ENCODE results near the gene WNT3A.

The WNT3A gene

GRCh38 chr1:228059634-228060457 lies 53.0 kb downstream of the WNT3A start:
- H3K4me3 ChIP-seq (ENCODE audit: low read length), result no peak overlapping the region

DNA sequence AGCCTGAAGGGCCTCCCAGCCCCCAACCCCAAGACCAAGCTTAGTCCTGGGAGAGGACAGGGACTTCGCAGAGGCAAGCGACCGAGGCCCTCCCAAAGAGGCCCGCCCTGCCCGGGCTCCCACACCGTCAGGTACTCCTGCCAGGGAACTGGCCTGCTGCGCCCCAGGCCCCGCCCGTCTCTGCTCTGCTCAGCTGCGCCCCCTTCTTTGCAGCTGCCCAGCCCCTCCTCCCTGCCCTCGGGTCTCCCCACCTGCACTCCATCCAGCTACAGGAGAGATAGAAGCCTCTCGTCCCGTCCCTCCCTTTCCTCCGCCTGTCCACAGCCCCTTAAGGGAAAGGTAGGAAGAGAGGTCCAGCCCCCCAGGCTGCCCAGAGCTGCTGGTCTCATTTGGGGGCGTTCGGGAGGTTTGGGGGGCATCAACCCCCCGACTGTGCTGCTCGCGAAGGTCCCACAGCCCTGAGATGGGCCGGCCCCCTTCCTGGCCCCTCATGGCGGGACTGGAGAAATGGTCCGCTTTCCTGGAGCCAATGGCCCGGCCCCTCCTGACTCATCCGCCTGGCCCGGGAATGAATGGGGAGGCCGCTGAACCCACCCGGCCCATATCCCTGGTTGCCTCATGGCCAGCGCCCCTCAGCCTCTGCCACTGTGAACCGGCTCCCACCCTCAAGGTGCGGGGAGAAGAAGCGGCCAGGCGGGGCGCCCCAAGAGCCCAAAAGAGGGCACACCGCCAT lies 53.8 kb downstream of the WNT3A start:
- no peak for TF ChIP-seq ZNF274 (IDR thresholded peaks at IDR 0.05; ENCODE audit: low read depth, low read length)
- H3K4me3 ChIP-seq (ENCODE audit: low read length), result no peak overlapping the region

More at GRCh38 chr1:228059634-228060457, 53.0 kb downstream of the WNT3A start:
- TF ChIP-seq ZNF274 (IDR thresholded peaks at IDR 0.05; ENCODE audit: low read depth, low read length), result no peak

DNA sequence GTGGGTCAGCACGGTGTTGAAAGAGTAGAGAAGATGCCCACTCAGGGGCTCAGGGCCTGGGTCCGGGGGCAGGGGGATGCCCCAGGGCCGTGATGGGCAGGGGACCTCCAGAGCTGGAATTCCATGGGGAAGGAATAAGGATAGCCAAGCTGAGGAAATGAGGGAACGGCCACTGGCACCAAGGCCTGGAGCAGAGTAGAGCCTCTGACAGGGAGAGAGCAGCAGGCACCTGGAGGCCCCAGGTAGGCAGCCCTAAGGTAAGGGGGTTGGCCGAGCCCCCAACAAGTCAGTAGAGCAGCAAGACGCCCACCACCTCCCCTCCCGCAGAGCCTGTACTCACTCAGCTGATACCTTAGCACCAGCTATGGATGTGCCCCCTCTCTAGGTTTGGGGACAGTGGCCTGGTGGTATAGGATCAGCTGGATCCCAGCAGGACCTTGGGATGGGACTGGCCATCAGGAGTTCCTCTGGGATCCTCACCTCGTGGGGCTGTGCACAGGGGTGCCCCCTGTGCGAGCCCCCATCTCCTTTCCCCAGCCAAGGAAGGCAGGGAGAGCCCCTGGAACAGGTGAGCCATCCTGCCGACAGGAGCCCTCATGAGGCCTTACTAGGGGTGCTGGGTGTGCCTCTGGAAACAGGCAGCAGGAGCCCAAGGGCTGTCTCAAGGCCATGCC lies 54.8 kb downstream of the WNT3A start:
- H3K4me3 ChIP-seq (ENCODE audit: low read length), result no peak overlapping the region
- TF ChIP-seq ZNF274 (IDR thresholded peaks at IDR 0.05; ENCODE audit: low read depth, low read length), result no peak

DNA sequence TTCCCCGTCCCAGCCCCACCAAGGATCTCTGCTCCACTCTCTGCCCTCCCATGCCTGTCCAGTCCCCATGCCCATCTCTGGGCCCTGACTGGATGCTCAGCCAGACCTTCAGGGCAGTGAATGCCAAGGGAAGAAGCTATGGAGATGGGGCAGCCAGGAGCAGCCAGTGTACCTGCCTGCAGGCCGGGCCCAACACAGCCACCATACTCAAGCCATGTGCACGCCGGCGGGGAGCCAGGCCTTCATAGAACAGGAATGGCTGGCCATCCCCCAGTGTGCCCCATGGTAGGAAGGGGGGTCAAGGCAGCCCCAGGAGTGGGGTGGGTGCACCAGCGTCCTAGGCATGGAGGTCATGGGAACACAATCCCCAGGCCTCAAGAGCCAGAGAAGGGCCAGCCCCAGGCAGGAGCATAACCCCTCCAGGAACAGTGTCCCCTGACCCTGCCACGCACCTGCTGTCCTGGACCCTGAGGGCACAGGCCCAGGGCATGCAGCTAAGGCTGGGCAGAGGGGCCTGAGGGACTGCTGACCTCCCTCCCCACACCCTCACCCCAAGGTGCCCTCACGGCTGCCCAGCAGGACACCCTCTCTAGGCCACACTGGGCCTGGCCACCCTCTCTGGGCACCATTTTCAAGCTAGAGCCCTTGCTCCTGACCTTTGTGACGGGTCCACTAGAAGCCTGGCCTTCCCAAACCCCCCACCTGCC lies 55.4 kb downstream of the WNT3A start:
- no peak for TF ChIP-seq ZNF274 (IDR thresholded peaks at IDR 0.05; ENCODE audit: low read depth, low read length)
- no peak overlapping the region for H3K4me3 ChIP-seq (ENCODE audit: low read length)

DNA sequence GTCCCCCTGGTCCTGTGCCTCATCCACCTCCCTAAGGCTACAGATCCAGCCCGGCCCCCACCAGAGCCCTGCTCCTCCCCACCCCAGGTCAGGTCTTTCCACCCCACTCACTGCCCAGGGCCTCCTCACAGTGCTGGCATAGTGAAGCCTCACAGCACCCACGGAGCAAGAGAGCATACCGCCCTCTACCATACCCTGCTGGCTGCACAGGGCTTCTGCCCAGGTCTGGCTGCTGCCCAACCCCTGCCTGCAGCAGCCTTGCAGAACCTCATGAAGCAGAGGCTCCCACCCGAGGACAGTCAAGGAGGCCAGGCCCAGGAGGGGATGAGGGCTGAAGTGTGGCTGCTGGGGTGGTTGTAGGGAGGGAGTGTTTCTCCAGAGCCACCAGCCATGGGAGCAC lies 56.0 kb downstream of the WNT3A start:
- no peak overlapping the region for H3K4me3 ChIP-seq (ENCODE audit: low read length)
- TF ChIP-seq ZNF274 (IDR thresholded peaks at IDR 0.05; ENCODE audit: low read depth, low read length), result no peak

DNA sequence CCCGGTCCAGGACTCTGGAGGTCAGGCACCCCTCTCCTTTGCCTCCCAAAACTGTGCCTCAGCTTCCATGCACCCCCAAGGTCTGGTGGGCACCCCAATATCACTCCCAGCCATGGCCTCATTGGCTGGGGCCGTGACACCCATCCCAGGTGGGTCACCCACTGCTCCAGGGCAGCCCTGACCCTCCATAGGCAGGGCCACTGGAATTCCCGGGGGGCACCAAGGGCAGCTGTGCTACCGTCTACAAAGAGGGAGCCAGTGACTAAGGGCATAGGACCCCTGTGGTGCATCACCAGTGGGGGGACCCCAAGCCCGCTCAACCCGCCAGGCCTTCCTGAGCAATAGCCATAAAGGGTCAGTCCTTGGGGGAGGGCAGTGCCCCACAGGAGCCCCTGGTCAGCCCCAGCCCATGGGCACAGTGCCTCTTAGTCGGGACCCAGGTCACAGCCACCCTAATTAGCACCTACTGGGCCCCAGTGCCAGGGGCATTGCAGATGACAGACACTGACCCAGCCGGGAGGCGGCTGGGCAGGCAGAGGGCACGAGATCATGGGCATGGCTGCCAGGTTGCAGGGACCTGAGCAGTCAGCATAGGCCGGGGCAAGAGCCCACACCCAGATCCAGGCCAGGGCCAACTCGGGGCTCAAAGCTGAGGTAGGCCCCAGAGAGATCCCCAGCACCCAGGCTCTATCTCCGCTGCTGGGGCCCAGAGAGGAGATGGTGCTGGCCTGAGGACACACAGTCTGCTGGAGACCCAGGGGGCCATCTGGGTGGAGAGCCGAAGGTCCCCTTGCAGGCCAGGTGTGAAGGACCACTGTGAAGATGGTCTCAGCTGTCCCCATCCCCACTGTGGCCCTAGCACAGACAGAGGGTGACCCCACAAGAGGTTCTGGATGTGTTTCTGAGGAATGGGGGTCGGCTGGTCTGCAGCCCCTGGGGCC lies 56.7 kb downstream of the WNT3A start:
- no peak overlapping the region for H3K4me3 ChIP-seq (ENCODE audit: low read length)
- no peak for TF ChIP-seq ZNF274 (IDR thresholded peaks at IDR 0.05; ENCODE audit: low read depth, low read length)

- TF ChIP-seq ZNF274 (IDR thresholded peaks at IDR 0.05; ENCODE audit: low read depth, low read length), result no peak
- no peak overlapping the region for H3K4me3 ChIP-seq (ENCODE audit: low read length)
These were observed 57.5 kb downstream of the WNT3A start for GRCh38 chr1:228064296-228064695.

DNA sequence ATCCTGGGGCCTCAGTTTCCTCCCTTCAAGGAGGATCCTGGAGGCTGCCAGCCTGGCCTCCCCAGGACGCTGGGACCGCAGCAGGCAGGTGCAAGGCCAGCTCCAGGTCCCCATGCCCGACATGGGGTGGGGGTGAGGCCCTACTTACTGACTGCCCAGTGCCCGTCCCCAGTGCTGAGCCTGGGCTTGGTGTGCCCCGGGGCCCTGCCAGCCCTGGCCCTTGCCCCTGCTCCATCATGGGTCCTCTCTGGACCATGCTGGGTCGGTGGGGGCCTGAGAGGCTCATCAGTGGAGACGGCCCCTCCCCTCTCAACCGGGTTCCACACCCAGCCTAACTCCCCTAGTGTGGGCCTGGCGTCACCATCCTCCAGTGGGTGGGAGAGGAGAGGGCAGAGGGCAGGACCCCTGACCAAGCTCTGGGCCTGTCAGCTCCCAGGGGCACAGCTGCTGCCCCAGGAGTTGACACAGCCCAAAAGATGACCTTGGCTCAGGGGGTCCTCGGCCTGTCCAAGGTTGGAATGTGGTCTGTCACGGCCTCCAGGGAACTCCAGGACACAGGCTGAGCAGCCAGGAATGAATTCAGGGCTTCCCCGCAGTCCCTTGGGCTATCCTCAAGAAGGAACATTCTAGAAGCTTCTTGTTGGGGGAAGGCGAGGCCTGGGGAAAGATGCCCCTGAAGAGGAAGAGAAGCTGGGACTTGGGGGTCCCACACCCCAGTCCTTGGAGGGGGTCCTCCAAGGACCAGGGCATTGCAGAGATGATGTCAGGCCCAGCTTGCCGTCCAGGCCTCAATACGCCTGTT lies 58.1 kb downstream of the WNT3A start:
- H3K4me3 ChIP-seq (ENCODE audit: low read length), result no peak overlapping the region
- no peak for TF ChIP-seq ZNF274 (IDR thresholded peaks at IDR 0.05; ENCODE audit: low read depth, low read length)

GRCh38 chr1:228065543-228066347 lies 58.9 kb downstream of the WNT3A start:
- TF ChIP-seq ZNF274 (IDR thresholded peaks at IDR 0.05; ENCODE audit: low read depth, low read length), result no peak
- H3K4me3 ChIP-seq (ENCODE audit: low read length), result no peak overlapping the region

DNA sequence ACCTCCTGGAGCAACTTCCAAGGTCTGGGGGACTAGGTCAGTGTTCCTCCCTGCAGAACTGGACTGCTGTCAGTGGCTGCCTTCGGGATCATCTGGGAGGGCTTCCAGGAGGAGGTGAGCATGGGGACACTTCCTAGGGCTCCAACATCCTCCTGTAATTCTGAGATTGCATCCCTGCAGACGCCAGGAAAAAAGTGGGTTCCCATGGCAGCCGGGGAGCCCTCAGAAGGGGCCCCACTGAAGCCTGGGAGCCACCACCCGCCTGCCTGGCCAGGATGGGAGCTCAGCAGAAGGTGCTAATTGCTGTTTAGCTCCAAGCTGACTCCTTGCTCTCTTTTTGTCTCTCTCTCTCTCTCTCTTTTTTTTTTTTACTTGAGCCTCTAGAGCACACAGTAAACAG lies 59.6 kb downstream of the WNT3A start:
- no peak overlapping the region for H3K4me3 ChIP-seq (ENCODE audit: low read length)
- no peak for TF ChIP-seq ZNF274 (IDR thresholded peaks at IDR 0.05; ENCODE audit: low read depth, low read length)

- no peak for TF ChIP-seq ZNF274 (IDR thresholded peaks at IDR 0.05; ENCODE audit: low read depth, low read length)
- no peak overlapping the region for H3K4me3 ChIP-seq (ENCODE audit: low read length)
These were observed 60.3 kb downstream of the WNT3A start for GRCh38 chr1:228066891-228067654.
